ENCODE results near the gene OR6V1.

OR6V1 gene

GRCh38 chr7:143052041-143052440, at the start of gene OR6V1:
OR6V1 (plus strand) TSS chr7:143052341; CDS start chr7:143052341, 0 bp downstream.
- no peak for DNase-seq

GRCh38 chr7:143002898-143003297, 49.2 kb upstream of the OR6V1 start:
- no peak for DNase-seq

- DNase-seq, result no peak
Observed at GRCh38 chr7:143003393-143004051, 48.6 kb upstream of the OR6V1 start.

GRCh38 chr7:143005632-143006260, 46.4 kb upstream of the OR6V1 start:
- no peak for DNase-seq

- peak; percentile 68 for DNase-seq
Observed at GRCh38 chr7:143008007-143008901, 43.9 kb upstream of the OR6V1 start.

- DNase-seq, result no peak
Observed at GRCh38 chr7:143012001-143012400, 40.1 kb upstream of the OR6V1 start.

- no peak for DNase-seq
Observed at GRCh38 chr7:143012409-143012808, 39.7 kb upstream of the OR6V1 start.

- no peak for DNase-seq
Observed at GRCh38 chr7:143013473-143013872, 38.7 kb upstream of the OR6V1 start.

GRCh38 chr7:143013893-143014292, 38.2 kb upstream of the OR6V1 start:
- no peak for DNase-seq

- no peak for DNase-seq
Observed at GRCh38 chr7:143015084-143015483, 37.1 kb upstream of the OR6V1 start.

- no peak for DNase-seq
Observed at GRCh38 chr7:143015926-143016490, 36.1 kb upstream of the OR6V1 start.

GRCh38 chr7:143016996-143017395, 35.1 kb upstream of the OR6V1 start:
- DNase-seq, result no peak

- no peak for DNase-seq
Observed at GRCh38 chr7:143018931-143019330, 33.2 kb upstream of the OR6V1 start.

GRCh38 chr7:143023047-143023446, 29.1 kb upstream of the OR6V1 start:
- no peak for DNase-seq

- no peak for DNase-seq
Observed at GRCh38 chr7:143025371-143025770, 26.8 kb upstream of the OR6V1 start.

GRCh38 chr7:143027032-143027431, 25.1 kb upstream of the OR6V1 start, which contains the start of gene OR9A2:
OR9A2 (minus strand) TSS chr7:143027132; CDS start chr7:143027132, 0 bp downstream.
- no peak for DNase-seq

- DNase-seq, result no peak
Observed at GRCh38 chr7:143027683-143028082, 24.5 kb upstream of the OR6V1 start.

GRCh38 chr7:143038635-143039034, 13.5 kb upstream of the OR6V1 start:
- no peak for DNase-seq

GRCh38 chr7:143040209-143040715, 11.9 kb upstream of the OR6V1 start:
- no peak for DNase-seq

- no peak for DNase-seq
Observed at GRCh38 chr7:143041346-143041745, 10.8 kb upstream of the OR6V1 start.

- DNase-seq, result no peak
Observed at GRCh38 chr7:143042159-143042789, 9.9 kb upstream of the OR6V1 start.

GRCh38 chr7:143042790-143043271, 9.3 kb upstream of the OR6V1 start:
- DNase-seq, result no peak

Data from activated effector memory CD4-positive, alpha-beta T cell treated with Interleukin-2 at 50 U/mL for 16 hours (primary cell).